GM12874 (cell line): ENCODE results near the gene SCNN1G.

ENCODE experiments used
- TF ChIP-seq, protein P1 (sequence below): IDR thresholded peaks from 2 replicates; pipeline ENCODE4 v1.5.1; 2011; ENCODE audit warnings: low read depth, mild to moderate bottlenecking, control low read depth, low read length, moderate library complexity; ENCODE audit not compliant: insufficient read depth

Gene SCNN1G

GRCh38 chr16:23141033-23141432 lies 41.5 kb upstream of the SCNN1G start:
- TF ChIP-seq, protein P1, sequence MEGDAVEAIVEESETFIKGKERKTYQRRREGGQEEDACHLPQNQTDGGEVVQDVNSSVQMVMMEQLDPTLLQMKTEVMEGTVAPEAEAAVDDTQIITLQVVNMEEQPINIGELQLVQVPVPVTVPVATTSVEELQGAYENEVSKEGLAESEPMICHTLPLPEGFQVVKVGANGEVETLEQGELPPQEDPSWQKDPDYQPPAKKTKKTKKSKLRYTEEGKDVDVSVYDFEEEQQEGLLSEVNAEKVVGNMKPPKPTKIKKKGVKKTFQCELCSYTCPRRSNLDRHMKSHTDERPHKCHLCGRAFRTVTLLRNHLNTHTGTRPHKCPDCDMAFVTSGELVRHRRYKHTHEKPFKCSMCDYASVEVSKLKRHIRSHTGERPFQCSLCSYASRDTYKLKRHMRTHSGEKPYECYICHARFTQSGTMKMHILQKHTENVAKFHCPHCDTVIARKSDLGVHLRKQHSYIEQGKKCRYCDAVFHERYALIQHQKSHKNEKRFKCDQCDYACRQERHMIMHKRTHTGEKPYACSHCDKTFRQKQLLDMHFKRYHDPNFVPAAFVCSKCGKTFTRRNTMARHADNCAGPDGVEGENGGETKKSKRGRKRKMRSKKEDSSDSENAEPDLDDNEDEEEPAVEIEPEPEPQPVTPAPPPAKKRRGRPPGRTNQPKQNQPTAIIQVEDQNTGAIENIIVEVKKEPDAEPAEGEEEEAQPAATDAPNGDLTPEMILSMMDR, result no peak

DNA sequence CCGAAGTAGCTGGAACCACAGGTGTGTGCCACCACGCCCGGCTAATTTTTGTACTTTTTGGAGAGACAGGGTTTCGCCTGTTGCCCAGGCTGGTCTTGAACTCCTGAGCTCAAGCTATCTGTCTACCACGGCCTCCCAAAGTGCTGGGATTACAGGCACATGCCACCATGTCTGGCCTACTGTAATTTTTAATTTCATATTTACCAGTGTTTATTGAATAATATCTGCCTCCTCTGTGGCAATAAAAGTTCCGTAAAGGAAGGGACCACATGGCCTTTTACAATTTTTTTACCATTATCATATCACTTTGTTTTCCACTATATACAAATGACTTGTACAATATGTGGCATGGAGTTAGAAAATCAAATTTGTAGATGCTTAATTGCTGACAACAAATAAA lies 41.0 kb upstream of the SCNN1G start:
- TF ChIP-seq, protein P1, result no peak

DNA sequence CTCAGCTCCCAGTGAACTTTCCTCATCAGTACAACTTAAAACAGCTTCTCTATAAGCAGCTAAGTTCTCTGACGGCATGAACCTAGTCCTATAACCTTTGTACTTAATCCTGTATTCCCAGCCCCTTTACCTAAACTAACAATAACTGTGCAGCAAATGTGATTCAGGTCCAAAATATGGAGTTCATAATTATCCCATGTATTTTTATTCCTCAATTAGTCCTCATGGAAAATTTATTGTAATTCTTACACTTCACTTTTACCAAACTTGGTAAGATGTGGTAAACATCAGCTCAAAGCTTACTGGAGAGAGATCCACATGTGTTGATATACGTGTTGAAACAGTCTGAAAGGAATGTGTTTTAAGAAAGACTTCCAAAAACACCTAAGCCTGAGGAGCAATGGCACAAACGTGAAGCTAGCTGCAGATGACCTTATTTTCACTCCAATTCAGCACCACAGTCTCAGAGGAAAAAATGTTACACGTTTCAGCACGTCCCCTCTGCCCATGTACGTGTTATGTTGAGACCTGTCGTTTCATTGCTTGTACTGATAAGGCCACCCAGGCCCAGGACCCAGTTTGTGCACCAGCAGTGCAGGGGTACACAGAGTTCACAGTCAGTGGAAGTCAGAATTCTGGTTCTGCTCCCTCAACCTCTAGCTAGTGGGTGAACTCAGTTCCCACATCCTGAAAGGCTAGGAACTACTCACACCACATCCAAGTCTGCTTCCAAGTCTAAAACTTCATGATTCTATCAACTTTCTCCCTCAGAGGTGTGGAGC lies 40.4 kb upstream of the SCNN1G start:
- TF ChIP-seq, protein P1, result no peak

DNA sequence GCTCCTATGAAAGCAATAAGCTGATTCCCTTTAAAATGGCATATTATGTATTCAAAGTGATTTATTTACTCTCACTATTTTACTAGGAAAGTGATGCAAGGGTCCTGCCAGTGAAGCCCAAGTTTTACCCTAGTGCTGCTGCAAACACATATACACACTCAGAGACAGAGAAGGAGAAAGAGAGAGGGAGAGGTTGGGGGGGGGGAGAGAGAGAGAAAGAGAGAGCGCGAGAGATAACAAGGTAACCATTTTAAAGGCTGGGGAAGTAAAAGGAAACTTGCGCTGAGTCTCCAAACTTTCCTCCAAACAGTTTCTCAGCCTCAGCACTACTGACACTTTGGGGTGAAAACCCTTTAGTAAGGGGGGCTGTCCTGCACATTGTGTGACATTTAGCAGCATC lies 39.2 kb upstream of the SCNN1G start:
- TF ChIP-seq, protein P1, result no peak

GRCh38 chr16:23145186-23145585 lies 37.4 kb upstream of the SCNN1G start:
- TF ChIP-seq, protein P1, result no peak

DNA sequence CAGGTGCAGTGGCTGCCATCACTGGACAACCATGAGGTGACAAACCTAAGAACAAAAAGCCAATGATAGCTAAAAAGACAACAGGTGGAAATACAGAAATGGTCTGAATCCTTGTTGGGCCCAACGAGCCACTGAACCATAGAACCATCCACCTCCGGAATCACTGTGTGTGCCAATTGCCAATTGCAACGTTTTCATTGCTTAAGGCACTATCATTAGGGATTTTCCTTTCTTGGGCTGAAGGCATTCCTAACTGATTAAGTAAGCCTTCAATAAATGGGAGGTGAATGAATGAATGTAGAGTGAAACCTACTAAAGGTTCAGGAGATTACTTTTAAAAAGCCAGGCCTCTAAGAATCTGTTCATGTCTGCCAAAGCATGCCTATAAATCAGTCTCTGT lies 36.9 kb upstream of the SCNN1G start:
- TF ChIP-seq, protein P1, result no peak

GRCh38 chr16:23146877-23147601 lies 35.5 kb upstream of the SCNN1G start:
- TF ChIP-seq, protein P1, result no peak
